ENCODE results near the gene LRSAM1.
A peak's percentile ranks its signal among the peaks of the same experiment; 100 is the strongest.

LRSAM1 gene

GRCh38 chr9:127529671-127530070 lies 78.4 kb downstream of the LRSAM1 start:
- DNase-seq (ENCODE audit: insufficient read length, low spot score) (no peak), FAIRE-seq (no peak)

- no peak for FAIRE-seq
- DNase-seq (ENCODE audit: insufficient read length, low spot score) = no peak
Measured at GRCh38 chr9:127530206-127530941, 79.1 kb downstream of the LRSAM1 start.

GRCh38 chr9:127531676-127532075 lies 80.4 kb downstream of the LRSAM1 start:
- no peak for FAIRE-seq

GRCh38 chr9:127534250-127534906 lies 83.1 kb downstream of the LRSAM1 start:
- FAIRE-seq = no peak
- DNase-seq (ENCODE audit: insufficient read length, low spot score) = no peak

More at GRCh38 chr9:127531676-127532075, 80.4 kb downstream of the LRSAM1 start:
- DNase-seq (ENCODE audit: insufficient read length, low spot score) = no peak

- DNase-seq (ENCODE audit: insufficient read length, low spot score) = no peak
- no peak for FAIRE-seq
Measured at GRCh38 chr9:127534931-127535330, 83.6 kb downstream of the LRSAM1 start.

GRCh38 chr9:127535396-127535795 lies 84.1 kb downstream of the LRSAM1 start:
- FAIRE-seq = no peak
- DNase-seq (ENCODE audit: insufficient read length, low spot score) = no peak

- DNase-seq (ENCODE audit: insufficient read length, low spot score) (no peak), FAIRE-seq (no peak)
Measured at GRCh38 chr9:127535834-127536233, 84.5 kb downstream of the LRSAM1 start.

GRCh38 chr9:127536499-127536898 lies 85.2 kb downstream of the LRSAM1 start:
- DNase-seq (ENCODE audit: insufficient read length, low spot score) (no peak), FAIRE-seq (no peak)

GRCh38 chr9:127537014-127537413 lies 85.7 kb downstream of the LRSAM1 start:
- DNase-seq (ENCODE audit: insufficient read length, low spot score) (no peak), FAIRE-seq (no peak)

GRCh38 chr9:127537792-127538191 lies 86.5 kb downstream of the LRSAM1 start:
- no peak for FAIRE-seq
- DNase-seq (ENCODE audit: insufficient read length, low spot score) = no peak

- DNase-seq (ENCODE audit: insufficient read length, low spot score) (no peak), FAIRE-seq (no peak)
Measured at GRCh38 chr9:127538849-127539258, 87.5 kb downstream of the LRSAM1 start.

- FAIRE-seq (peak; percentile 9), DNase-seq (ENCODE audit: insufficient read length, low spot score) (no peak)
Measured at GRCh38 chr9:127539259-127539981, 88.1 kb downstream of the LRSAM1 start.

GRCh38 chr9:127539982-127540663 lies 88.8 kb downstream of the LRSAM1 start:
- FAIRE-seq = no peak
- no peak for DNase-seq (ENCODE audit: insufficient read length, low spot score)

GRCh38 chr9:127540664-127541041 lies 89.3 kb downstream of the LRSAM1 start:
- no peak for FAIRE-seq

GRCh38 chr9:127541176-127541575 lies 89.9 kb downstream of the LRSAM1 start:
- no peak for FAIRE-seq

More at GRCh38 chr9:127540664-127541041, 89.3 kb downstream of the LRSAM1 start:
- no peak for DNase-seq (ENCODE audit: insufficient read length, low spot score)

GRCh38 chr9:127541865-127542264 lies 90.6 kb downstream of the LRSAM1 start:
- DNase-seq (ENCODE audit: insufficient read length, low spot score) = no peak
- FAIRE-seq = no peak

More at GRCh38 chr9:127541176-127541575, 89.9 kb downstream of the LRSAM1 start:
- DNase-seq (ENCODE audit: insufficient read length, low spot score) = no peak

- no peak for FAIRE-seq
- no peak for DNase-seq (ENCODE audit: insufficient read length, low spot score)
Measured at GRCh38 chr9:127543221-127543620, 91.9 kb downstream of the LRSAM1 start.

- FAIRE-seq (no peak), DNase-seq (ENCODE audit: insufficient read length, low spot score) (no peak)
Measured at GRCh38 chr9:127543973-127544533, 92.7 kb downstream of the LRSAM1 start.

GRCh38 chr9:127545196-127546124 lies 94.2 kb downstream of the LRSAM1 start:
- no peak for DNase-seq (ENCODE audit: insufficient read length, low spot score)
- no peak for FAIRE-seq
